GM19023 (cell line): ENCODE data around the gene CMSS1.

Source experiments
- ATAC-seq: cut with Tn5 transposase; IDR thresholded peaks from one replicate; pipeline ENCODE4 v1.9.1; 2021; ENCODE audit warnings: mild to moderate bottlenecking, moderate library complexity; ENCODE audit not compliant: unreplicated experiment

The CMSS1 gene

GRCh38 chr3:100097919-100098783, 280.5 kb downstream of the CMSS1 start:
- no peak for ATAC-seq

GRCh38 chr3:100098784-100099070, 281.1 kb downstream of the CMSS1 start:
- ATAC-seq: no peak

GRCh38 chr3:100099621-100100020, 282.0 kb downstream of the CMSS1 start:
- no peak for ATAC-seq

GRCh38 chr3:100100425-100100824, 282.8 kb downstream of the CMSS1 start:
- no peak for ATAC-seq

GRCh38 chr3:100102757-100103156, 285.1 kb downstream of the CMSS1 start:
- no peak for ATAC-seq

- peak; percentile 89 for ATAC-seq
Measured at GRCh38 chr3:100103558-100104441, 286.1 kb downstream of the CMSS1 start.

- ATAC-seq: peak; percentile 44
Measured at GRCh38 chr3:100104442-100104798, 286.8 kb downstream of the CMSS1 start.

GRCh38 chr3:100104817-100105413, 287.3 kb downstream of the CMSS1 start:
- no peak for ATAC-seq

- ATAC-seq: no peak
Measured at GRCh38 chr3:100105501-100105900, 287.8 kb downstream of the CMSS1 start.

- no peak for ATAC-seq
Measured at GRCh38 chr3:100106094-100106493, 288.4 kb downstream of the CMSS1 start.

- no peak for ATAC-seq
Measured at GRCh38 chr3:100106531-100107141, 289.0 kb downstream of the CMSS1 start.

- no peak for ATAC-seq
Measured at GRCh38 chr3:100107221-100107814, 289.7 kb downstream of the CMSS1 start.

GRCh38 chr3:100108464-100109079, 290.9 kb downstream of the CMSS1 start:
- no peak for ATAC-seq

- no peak for ATAC-seq
Measured at GRCh38 chr3:100110162-100110561, 292.5 kb downstream of the CMSS1 start.

GRCh38 chr3:100111728-100112127, 294.1 kb downstream of the CMSS1 start:
- ATAC-seq: no peak

- no peak for ATAC-seq
Measured at GRCh38 chr3:100113723-100114412, 296.2 kb downstream of the CMSS1 start.

GRCh38 chr3:100114413-100115030, 296.9 kb downstream of the CMSS1 start, which contains the start of gene FILIP1L:
FILIP1L (minus strand) TSS chr3:100114501.
- ATAC-seq: no peak

- ATAC-seq: no peak
Measured at GRCh38 chr3:100117093-100117492, 299.4 kb downstream of the CMSS1 start.

- ATAC-seq: no peak
Measured at GRCh38 chr3:100120012-100120411, 302.4 kb downstream of the CMSS1 start.
